HL-60 (cell line): ENCODE measurements around the gene SERF2.

Source experiments
- DNase-seq, 2 experiments: peaks; one replicate each; pipeline ENCODE4 v3.0.0-alpha.2; 2010 to 2020; ENCODE audit warnings: low read depth in 1 of 2, low spot score in 1 of 2
- H3K27ac ChIP-seq: fragments of 250-450 bp; sonication (Bioruptor Pico); replicated peaks from 2 replicates; pipeline ENCODE4 v1.5.1; 2020; ENCODE audit warnings: mild to moderate bottlenecking, moderate library complexity
- H3K27me3 ChIP-seq: fragments of 250-450 bp; sonication (Bioruptor Pico); 2 replicates; pipeline ENCODE4 v1.5.1; 2021; ENCODE audit warnings: mild to moderate bottlenecking, moderate library complexity; ENCODE audit not compliant: insufficient read depth, poor library complexity, severe bottlenecking
- H3K4me3 ChIP-seq: replicated peaks from 2 replicates; pipeline ENCODE4 v1.5.1; 2011; ENCODE audit warnings: mild to moderate bottlenecking, control low read depth, low read length; ENCODE audit not compliant: insufficient read depth
- CTCF ChIP-seq: IDR thresholded peaks from one replicate; pipeline ENCODE4 v1.5.1; 2011; ENCODE audit warnings: low read length, control low read depth, inconsistent platforms; ENCODE audit not compliant: insufficient read depth
- GABPA ChIP-seq: IDR thresholded peaks from 2 replicates; pipeline ENCODE4 v1.6.1; 2012; ENCODE audit warnings: low read depth
- POLR2AphosphoS5 ChIP-seq: IDR thresholded peaks from 2 replicates; pipeline ENCODE4 v1.6.1; 2012; ENCODE audit warnings: low read depth
- REST ChIP-seq: IDR thresholded peaks from 2 replicates; pipeline ENCODE4 v1.6.1; 2012; ENCODE audit warnings: low read depth; ENCODE audit not compliant: insufficient replicate concordance
- SPI1 ChIP-seq: IDR thresholded peaks from 2 replicates; pipeline ENCODE4 v1.6.1; 2012; ENCODE audit warnings: low read depth, mild to moderate bottlenecking, borderline replicate concordance

SERF2 gene

GRCh38 chr15:43769584-43770228 lies 22.4 kb upstream of the SERF2 start:
- peak in 1 of 2 experiments; percentile 57 for DNase-seq
- Histone ChIP-seq H3K27ac (no peak overlapping the region), H3K4me3 (no peak overlapping the region), H3K27me3 (no peaks in the 10 kb centered on the region)
- TF ChIP-seq CTCF, result peak; percentile 88
- TF ChIP-seq GABPA, result no peak

GRCh38 chr15:43771816-43772215 lies 20.3 kb upstream of the SERF2 start:
- Histone ChIP-seq H3K4me3 (no peak overlapping the region), H3K27me3 (no peaks in the 10 kb centered on the region), H3K27ac (no peak overlapping the region)
- DNase-seq, result no peak
- no peak for TF ChIP-seq POLR2AphosphoS5
- TF ChIP-seq SPI1, result no peak
- no peak for TF ChIP-seq REST
- no peak for TF ChIP-seq CTCF
- no peak for TF ChIP-seq GABPA

GRCh38 chr15:43772624-43773023 lies 19.5 kb upstream of the SERF2 start:
- TF ChIP-seq SPI1, result no peak
- no peak for TF ChIP-seq REST
- no peak for TF ChIP-seq GABPA
- TF ChIP-seq POLR2AphosphoS5, result no peak
- no peak for TF ChIP-seq CTCF
- Histone ChIP-seq H3K27me3 (no peaks in the 10 kb centered on the region), H3K27ac (no peak overlapping the region), H3K4me3 (no peak overlapping the region)
- no peak for DNase-seq

- TF ChIP-seq REST, result no peak
- no peak for TF ChIP-seq SPI1
- no peak for TF ChIP-seq POLR2AphosphoS5
- no peak for TF ChIP-seq GABPA
- TF ChIP-seq CTCF, result no peak
- H3K27ac ChIP-seq, result no peak overlapping the region
- DNase-seq, result no peak
- no peaks in the 10 kb centered on the region for H3K27me3 ChIP-seq
- H3K4me3 ChIP-seq, result no peak overlapping the region
These were observed 18.1 kb upstream of the SERF2 start for GRCh38 chr15:43774062-43774461.
